Heart left ventricle (tissue), 13 donors: ENCODE data around the gene ZFP28.

ENCODE experiments used
- CTCF ChIP-seq, 12 donors: fragments of 200-600 bp; sonication (generic) in 4 of 12; IDR thresholded peaks; one replicate each; pipeline versions ENCODE4 v1.5.0 to v1.8.0; 2018 to 2022; ENCODE audit warnings: antibody characterized with exemption in 12 of 12, mild to moderate bottlenecking in 5 of 12
- POLR2A ChIP-seq, 2 donors: fragments of 450-650 bp; IDR thresholded peaks; one replicate each; pipeline ENCODE4 v1.6.1; 2017; ENCODE audit warnings: antibody characterized with exemption in 2 of 2, mild to moderate bottlenecking in 2 of 2, moderate library complexity in 2 of 2
- donor health status: ischemic (EF 13 %, LVEDD 7.1; RV severe dilation, severe dysfunction).
- donor health status: DM: no; HTN: yes; CAD: no.
- donor health status: DM: no; HTN: no; CAD: no.
- donor health status: ischemic (EF 25% LVEDD 6.9; RV normal size, moderate dysfunction).
- donor health status: ischemic (EF 25% LVEDD 5.7; RV mildly dilated, moderate dysfunction).
- donor health status: ischemic (EF 35%, LVEDD 5.7; RV mildly dilated, moderate dysfunction).
- donor health status: nonischemic (EF 11% LVEDD 7.7; RV severe dilation, severe dysfunction).
- donor health status: DM: yes; HTN: yes; CAD: no.
- donor health status: PGD.
- donor health status: ischemic (EF 29% LVEDD 5.4; RV normal size, mild dysfunction).
- donor health status: nonischemic (EF 23%, LVEDD 6.1; RV moderate dilation, normal function).

GRCh38 chr19:56572589-56572988, 33.8 kb downstream of the ZFP28 start:
- TF ChIP-seq POLR2A (IDR thresholded peaks at IDR 0.05) (no peak), CTCF (IDR thresholded peaks at IDR 0.05) (no peak)
